GM19397 (cell line): ENCODE measurements around the gene FHIT.
A peak's percentile ranks its signal among the peaks of the same experiment; 100 is the strongest.
"Not testable (repeated sequence)": the region's sequence is repeated elsewhere in the genome, so short reads cannot be mapped to it uniquely, and the experiment has no call there.

Experiments used
- ATAC-seq: cut with Tn5 transposase; IDR thresholded peaks from one replicate; pipeline ENCODE4 v1.9.1; 2021; ENCODE audit warnings: mild to moderate bottlenecking, moderate library complexity; ENCODE audit not compliant: unreplicated experiment

The FHIT gene

GRCh38 chr3:59994732-59995304 lies 1256.4 kb downstream of the FHIT start:
- ATAC-seq: no peak

DNA sequence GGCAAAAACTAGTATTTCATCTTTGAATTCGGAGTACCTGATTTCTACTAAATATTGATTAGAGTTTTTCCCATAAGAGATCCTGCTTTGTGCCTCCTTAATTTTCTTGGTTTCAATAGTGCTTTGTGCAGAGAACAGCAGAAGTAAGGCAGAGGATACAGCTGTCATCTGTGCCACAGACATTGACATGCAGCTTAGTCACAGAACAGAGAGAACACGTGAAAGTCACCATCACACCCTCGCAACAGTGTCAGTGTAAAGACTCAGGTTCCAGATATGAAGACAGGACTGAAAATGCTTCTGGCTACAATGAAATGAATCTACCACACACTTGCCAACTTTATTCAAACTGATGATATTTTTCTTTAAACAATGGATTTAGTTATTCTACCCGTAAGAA lies 1258.7 kb downstream of the FHIT start:
- no peak for ATAC-seq

DNA sequence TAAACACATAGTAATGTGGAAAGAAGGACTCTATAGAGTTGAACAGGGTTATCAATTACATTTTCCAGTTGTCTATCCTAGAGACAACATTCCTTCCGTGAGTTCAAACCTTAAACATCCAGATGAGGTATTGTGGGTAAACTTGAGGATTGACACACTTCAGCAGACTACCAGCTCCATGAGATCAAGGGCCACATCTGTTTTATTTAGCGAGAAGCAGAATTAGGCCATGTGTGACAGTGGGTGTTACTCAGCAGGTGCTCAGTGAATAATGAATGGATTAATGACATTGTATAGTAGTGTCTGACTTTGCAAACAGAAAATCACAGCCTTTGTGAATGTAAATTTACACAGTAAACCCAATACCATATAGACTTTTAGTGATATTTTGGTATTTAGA lies 1260.3 kb downstream of the FHIT start:
- ATAC-seq: no peak

GRCh38 chr3:59982510-59982909 lies 1268.7 kb downstream of the FHIT start:
- no peak for ATAC-seq

DNA sequence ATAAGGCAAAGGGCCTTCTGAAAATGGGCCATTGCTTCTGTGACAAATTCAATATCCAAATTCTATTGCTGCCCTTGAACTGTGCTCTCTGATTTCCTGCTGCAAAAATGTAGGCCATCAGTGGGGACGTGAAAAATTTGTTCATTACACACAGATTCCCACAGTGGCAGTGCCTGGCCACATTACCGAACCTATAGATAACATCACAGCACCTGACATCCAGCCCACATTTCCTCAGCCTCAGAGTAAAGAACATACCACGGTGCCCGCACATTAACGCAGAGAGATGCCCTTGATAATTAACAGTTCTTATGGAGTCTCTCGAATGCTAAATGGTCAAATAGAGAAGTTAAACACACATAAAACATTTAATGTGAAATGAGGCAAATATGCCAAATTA lies 1269.9 kb downstream of the FHIT start:
- ATAC-seq: no peak

- ATAC-seq: no peak
Measured at GRCh38 chr3:59980576-59980975, 1270.7 kb downstream of the FHIT start.

DNA sequence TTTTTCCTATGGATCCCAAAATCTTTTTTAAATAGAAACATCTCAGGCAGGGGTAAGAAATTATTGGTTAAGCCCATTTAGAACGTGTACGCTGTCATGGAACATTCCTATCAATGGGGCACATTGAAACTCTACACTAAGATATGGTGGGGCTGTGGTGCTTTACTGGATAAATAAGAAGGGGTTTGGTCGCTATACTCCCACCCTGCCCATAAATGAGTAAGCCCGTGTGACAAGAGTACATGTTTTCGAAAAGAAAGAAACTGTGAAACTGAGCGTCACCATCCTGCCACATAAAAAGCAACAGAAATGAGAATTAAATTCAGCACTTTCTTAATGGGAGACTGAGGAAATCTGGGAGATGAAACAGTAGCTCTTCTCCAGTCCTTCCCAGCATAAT lies 1271.7 kb downstream of the FHIT start:
- no peak for ATAC-seq

DNA sequence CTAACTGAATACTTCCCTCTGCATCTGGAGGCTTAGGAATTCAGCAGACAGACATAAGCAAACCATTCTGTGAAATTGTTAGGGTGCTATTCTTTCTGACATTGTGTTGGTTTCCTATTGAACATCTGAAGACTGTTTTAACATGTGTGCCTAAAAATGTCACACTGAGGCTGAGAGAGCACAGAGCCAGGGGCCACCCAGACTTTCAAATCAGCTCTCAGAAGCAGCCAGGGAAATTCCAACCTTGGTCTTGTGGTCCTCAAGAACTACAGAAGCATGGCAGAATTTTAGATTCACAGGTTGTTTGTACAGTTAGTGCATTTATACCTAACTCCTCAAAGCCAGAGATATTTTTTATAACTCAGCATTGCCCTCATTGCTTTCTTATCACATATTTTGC lies 1272.3 kb downstream of the FHIT start:
- peak; percentile 86 for ATAC-seq

DNA sequence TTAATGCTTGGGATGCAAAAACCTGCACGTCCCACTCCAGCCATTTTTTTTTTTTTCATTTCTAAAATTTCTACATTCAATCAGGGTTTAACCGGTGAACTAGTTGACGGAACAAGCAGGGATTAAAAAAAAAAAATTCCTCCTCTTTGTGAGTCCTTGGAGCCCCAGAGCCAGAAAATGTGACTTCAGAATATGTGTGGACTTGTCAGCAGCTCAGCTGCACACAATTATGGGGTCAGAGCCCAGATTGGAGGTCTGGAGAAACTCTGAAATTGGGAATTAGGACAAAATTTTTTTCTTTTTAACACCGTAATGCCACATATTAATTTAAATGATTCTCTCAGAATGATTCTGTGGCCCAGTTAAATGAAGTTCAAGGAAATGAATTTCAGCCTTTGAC lies 1280.5 kb downstream of the FHIT start:
- no peak for ATAC-seq

DNA sequence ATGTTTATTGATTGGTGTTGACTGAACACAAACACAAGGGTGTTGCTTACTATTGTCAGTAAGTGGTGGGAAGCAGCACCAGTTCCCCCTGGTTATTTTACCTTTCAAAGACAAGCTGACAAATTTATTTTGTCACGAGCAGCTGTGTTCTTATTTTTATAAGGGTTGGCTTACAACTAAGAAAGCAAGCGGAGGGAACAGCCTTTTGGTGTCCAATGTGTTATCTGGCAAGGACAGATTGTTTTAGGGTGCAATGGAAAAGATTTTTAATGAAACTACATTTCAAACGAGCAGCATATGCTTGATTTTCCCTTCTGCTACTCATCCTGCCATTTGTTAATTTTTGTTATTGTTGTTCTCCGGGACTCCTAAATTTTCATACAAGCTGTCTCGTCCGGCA lies 1280.9 kb downstream of the FHIT start:
- no peak for ATAC-seq

- ATAC-seq: no peak
Measured at GRCh38 chr3:59968513-59969045, 1282.7 kb downstream of the FHIT start.

DNA sequence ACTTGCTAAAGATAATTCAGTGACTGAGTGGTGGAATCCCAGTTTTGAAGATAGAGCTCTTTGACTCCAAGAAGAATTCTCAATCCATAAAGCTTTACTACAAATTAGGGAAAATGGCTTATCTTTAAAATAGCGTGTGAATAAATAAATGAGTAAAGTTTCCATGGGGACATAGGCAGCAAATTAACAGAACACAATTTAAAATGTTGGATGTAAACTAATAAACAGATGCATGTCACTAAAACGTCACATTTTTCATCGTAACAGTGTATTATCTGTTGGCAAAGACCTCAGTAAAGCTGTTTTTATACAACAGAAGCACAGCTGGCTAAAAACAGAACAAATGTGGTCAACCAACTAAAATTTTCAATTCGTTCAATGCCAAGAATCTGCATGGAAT lies 1287.6 kb downstream of the FHIT start:
- no peak for ATAC-seq

- ATAC-seq: no peak
Measured at GRCh38 chr3:59957150-59957549, 1294.1 kb downstream of the FHIT start.

DNA sequence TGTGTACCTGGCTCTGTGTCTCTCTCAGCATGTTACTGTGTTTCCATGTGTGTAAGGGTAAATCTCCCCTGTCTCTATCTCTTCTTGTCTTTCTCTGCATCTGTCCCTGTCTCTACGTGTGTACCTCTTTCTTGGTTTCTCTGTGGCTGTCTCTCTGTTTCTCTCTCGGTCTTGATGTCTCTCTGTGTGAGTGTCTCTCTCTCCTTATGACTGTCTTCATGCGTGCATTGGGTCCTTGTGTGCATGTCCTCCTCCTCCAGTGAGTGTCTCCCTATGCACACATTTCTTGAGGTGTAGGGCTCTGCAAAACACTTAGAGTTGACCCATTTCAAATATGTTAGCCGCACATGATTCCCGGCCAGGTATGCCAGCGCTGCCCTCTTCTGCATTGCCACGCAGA lies 1298.1 kb downstream of the FHIT start:
- ATAC-seq: no peak

DNA sequence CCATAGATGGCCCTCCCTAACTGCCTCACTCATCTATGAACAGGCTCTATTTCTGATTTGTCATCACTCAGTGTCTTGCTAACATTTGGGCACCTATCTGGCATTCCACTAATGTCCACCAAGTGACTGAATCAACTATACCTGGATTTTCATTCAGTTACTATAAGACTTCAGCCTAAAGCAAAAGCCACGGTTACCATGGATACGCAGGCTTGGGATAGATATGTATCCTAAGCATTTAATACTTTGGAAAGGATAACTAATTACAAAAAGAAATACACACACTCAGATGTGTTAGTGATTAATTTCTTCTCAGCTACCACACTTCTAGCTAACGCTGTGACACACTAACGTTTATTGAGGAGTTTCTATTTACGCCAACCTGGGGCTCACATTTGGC lies 1301.9 kb downstream of the FHIT start:
- ATAC-seq: no peak

DNA sequence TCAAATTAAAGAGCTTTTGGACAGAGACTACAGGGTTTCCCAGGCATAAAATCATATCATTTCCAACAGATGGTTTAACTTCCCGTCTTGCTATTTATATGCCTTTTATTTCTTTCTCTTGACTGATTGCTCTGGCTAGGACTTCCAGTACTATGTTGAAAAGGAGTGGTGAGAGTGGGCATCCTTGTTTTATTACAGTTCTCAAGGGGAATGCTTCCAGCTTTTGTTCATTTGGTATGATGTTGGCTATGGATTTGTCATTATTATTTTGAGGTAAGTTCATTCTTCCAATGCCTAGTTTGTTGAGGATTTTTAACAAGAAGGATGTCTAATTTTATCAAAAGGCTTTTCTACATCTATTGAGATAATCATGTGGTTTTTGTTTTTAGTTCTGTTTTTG lies 1304.9 kb downstream of the FHIT start:
- no peak for ATAC-seq

- no peak for ATAC-seq
Measured at GRCh38 chr3:59940718-59941117, 1310.5 kb downstream of the FHIT start.

DNA sequence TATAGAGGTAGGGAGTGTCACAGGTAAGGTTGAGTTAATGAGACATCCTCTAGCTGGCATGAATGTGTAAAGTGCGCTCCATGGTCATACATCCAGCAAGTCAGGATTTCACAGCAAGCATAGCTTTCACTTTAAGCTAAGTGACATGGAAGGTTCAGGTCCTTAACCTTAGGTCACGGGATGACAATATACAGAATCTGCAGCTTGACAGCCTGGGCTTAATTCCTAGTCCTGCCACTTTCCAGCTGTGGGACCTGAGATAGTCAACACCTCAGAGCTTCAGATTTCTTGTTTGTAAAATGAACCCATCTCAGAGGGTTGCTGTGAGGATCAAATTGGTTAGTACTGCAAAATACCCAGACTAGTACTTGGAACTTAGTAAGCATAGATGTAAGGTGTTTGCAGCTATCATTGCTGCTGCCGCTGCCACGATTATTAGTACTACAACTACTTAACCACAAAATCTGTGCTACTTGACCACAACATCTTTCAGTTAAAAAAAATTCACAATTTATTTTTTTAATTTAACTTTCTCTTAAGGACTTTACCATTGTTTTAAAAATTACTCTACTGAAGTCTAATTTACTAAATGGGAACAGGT lies 1311.3 kb downstream of the FHIT start:
- ATAC-seq: no peak

- no peak for ATAC-seq
Measured at GRCh38 chr3:59938828-59939227, 1312.4 kb downstream of the FHIT start.

DNA sequence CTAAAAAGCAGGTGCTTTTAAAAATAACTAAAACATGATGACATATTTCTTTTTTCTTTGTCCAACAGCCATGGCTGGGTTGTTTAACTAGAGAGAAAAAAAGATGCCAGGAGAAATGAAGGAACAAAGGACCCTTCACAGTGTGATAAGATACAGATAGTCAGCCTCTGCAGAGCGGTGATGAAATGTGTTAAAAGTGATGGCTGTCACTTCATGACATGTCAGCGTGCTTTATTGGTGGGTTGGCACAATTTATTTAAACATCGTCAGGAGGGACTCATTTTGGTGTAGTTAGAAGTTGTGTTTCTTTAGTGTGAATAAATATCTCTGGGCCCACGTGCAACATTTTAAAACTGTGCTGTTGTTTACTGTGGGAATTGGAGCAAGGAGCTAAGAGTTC lies 1314.1 kb downstream of the FHIT start:
- no peak for ATAC-seq

GRCh38 chr3:59936472-59936871 lies 1314.8 kb downstream of the FHIT start:
- ATAC-seq: no peak

- ATAC-seq: no peak
Measured at GRCh38 chr3:59935025-59935424, 1316.2 kb downstream of the FHIT start.

- not testable (repeated sequence) for ATAC-seq
Measured at GRCh38 chr3:59934560-59934959, 1316.7 kb downstream of the FHIT start.
